HG02943 (cell line): Measurements from ENCODE around the gene LTBP1.

ENCODE experiments used
- ATAC-seq: cut with Tn5 transposase; IDR thresholded peaks from one replicate; pipeline ENCODE4 v1.9.1; 2021; ENCODE audit warnings: mild to moderate bottlenecking, low read depth, moderate library complexity; ENCODE audit not compliant: unreplicated experiment

The LTBP1 gene

GRCh38 chr2:33104726-33105125, 158.0 kb downstream of the LTBP1 start:
- ATAC-seq, result no peak

- ATAC-seq, result no peak
Measured at GRCh38 chr2:33106115-33106514, 159.4 kb downstream of the LTBP1 start.

- ATAC-seq, result no peak
Measured at GRCh38 chr2:33107690-33108482, 161.1 kb downstream of the LTBP1 start.

- no peak for ATAC-seq
Measured at GRCh38 chr2:33108483-33109443, 162.0 kb downstream of the LTBP1 start.

GRCh38 chr2:33110461-33110860, 163.7 kb downstream of the LTBP1 start:
- ATAC-seq, result no peak

GRCh38 chr2:33111002-33111446, 164.3 kb downstream of the LTBP1 start:
- no peak for ATAC-seq

- no peak for ATAC-seq
Measured at GRCh38 chr2:33115196-33115595, 168.4 kb downstream of the LTBP1 start.

GRCh38 chr2:33115728-33116127, 169.0 kb downstream of the LTBP1 start:
- no peak for ATAC-seq

- no peak for ATAC-seq
Measured at GRCh38 chr2:33116799-33117198, 170.0 kb downstream of the LTBP1 start.

- ATAC-seq, result no peak
Measured at GRCh38 chr2:33118651-33119050, 171.9 kb downstream of the LTBP1 start.

- ATAC-seq, result no peak
Measured at GRCh38 chr2:33121416-33121815, 174.7 kb downstream of the LTBP1 start.

- no peak for ATAC-seq
Measured at GRCh38 chr2:33121925-33122324, 175.2 kb downstream of the LTBP1 start.

- ATAC-seq, result no peak
Measured at GRCh38 chr2:33122726-33123125, 176.0 kb downstream of the LTBP1 start.

- no peak for ATAC-seq
Measured at GRCh38 chr2:33123216-33123615, 176.5 kb downstream of the LTBP1 start.

- ATAC-seq, result no peak
Measured at GRCh38 chr2:33126552-33126951, 179.8 kb downstream of the LTBP1 start.

- ATAC-seq, result no peak
Measured at GRCh38 chr2:33126958-33127357, 180.2 kb downstream of the LTBP1 start.

- ATAC-seq, result no peak
Measured at GRCh38 chr2:33129263-33130053, 182.7 kb downstream of the LTBP1 start.

GRCh38 chr2:33130054-33130447, 183.3 kb downstream of the LTBP1 start:
- no peak for ATAC-seq

- ATAC-seq, result no peak
Measured at GRCh38 chr2:33130544-33130943, 183.8 kb downstream of the LTBP1 start.

- no peak for ATAC-seq
Measured at GRCh38 chr2:33131111-33131510, 184.4 kb downstream of the LTBP1 start.

GRCh38 chr2:33131749-33132148, 185.0 kb downstream of the LTBP1 start:
- no peak for ATAC-seq
